ENCODE measurements around the gene CAV3.

The CAV3 gene

DNA sequence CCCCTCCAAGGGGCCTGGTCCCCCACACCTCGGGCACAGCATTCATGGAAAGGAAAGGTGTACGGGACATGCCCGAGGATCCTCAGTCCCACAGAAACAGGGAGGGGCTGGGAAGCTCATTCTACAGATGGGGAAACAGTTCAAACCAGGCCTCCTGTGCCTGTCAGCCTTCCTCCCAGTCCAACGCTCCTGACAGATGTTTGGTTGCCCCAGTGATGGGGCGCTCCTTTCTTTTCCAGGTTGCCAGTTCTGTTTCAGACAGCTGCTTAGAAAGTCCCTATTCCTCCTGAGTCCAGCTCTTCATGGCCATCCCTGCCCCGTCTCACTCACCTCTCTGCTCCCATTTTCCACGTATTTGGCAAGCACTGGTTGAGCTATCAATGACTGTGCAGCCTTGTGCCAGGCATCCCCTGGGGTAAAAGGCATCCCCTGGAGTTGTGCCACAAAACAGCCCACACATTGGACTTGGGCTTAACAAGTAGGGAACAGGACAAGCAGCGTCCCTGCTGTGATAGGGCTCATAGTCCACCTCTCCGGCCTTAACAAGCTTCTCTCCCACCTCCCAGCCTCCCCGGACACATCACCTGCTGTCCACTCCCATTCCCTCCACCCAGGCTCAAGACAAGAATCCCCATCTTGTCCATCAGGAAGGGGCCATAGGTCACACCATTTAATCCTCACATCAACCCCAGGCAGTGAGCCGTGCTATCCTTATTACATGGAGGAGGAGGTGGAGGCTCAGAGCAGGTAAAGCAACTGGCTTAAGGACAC, 29.2 kb downstream of the CAV3 start:
- no peak for DNase-seq

GRCh38 chr3:8764528-8764927, 30.9 kb downstream of the CAV3 start:
- DNase-seq = no peak

DNA sequence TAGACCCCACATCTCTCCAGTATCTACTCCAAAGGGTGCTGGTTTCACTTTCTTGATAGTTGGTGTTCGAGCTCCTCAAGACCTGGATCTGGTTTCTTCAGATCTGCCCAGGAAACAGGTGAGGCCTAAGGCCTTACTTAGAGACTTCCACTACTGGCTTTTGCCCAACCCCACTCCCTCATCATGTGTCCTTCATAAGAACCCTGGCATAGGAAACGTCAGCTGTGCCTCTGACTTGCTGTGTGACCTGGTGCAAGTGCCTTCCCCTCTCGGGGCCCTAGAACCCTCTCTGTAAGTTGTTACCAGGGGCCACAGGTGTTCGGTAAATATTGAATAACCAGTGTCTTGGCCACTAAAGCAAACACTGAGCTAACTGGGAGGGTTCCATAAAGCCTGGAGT, 31.9 kb downstream of the CAV3 start:
- DNase-seq = no peak

DNA sequence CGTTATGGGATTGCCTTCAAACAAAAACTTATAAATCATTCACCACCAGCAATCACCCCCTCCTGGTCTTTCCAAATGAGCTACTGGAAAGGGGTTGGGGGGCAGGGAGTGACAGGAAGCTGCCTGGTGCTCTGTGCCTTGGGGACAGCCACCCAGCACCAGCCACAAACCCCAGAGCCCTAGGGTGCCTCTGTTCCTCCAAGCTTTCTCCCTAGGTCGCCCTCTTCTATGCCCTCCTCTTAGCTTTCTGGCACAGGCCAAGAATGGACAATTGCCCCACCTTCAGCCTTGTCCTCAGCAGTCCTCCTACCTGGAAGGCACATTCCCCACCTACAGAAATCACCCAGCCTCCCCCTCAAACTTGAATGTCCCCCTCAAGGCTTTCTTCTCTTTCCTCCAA, 32.5 kb downstream of the CAV3 start:
- no peak for DNase-seq

DNA sequence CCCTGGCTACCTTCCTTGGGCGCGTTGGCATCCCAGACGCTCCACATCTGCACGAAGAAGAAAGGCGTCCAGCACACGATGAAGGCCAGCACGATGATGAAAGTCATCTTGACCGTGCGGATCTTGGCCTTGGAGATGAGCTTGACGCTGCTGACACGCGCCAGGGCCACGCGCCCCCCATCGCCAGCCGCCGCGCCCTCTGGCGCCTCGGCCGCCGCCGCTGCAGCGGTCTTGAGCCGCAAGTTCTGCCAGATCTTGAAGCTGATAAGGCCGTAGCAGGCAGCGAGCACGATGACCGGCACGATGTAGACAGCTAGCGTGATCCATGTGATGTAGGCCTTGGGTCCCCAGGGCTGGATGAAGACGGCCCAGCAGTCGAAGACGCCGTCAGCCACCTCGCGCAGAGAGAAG, 33.7 kb downstream of the CAV3 start:
- peak; percentile 37 for DNase-seq

GRCh38 chr3:8767667-8768363, 34.2 kb downstream of the CAV3 start:
- DNase-seq = peak; percentile 49

- peak; percentile 10 for DNase-seq
These were observed 34.9 kb downstream of the CAV3 start for GRCh38 chr3:8768364-8769087.

- peak; percentile 76 for DNase-seq
These were observed 35.7 kb downstream of the CAV3 start, which contains the start of gene OXTR for GRCh38 chr3:8769088-8769822. Gene OXTR, minus strand, starts transcription at chr3:8769613. Its CDS starts 1,426 bp downstream, at chr3:8768187.

GRCh38 chr3:8773941-8774542, 40.4 kb downstream of the CAV3 start:
- no peak for DNase-seq

GRCh38 chr3:8775181-8775580, 41.6 kb downstream of the CAV3 start:
- DNase-seq = no peak

DNA sequence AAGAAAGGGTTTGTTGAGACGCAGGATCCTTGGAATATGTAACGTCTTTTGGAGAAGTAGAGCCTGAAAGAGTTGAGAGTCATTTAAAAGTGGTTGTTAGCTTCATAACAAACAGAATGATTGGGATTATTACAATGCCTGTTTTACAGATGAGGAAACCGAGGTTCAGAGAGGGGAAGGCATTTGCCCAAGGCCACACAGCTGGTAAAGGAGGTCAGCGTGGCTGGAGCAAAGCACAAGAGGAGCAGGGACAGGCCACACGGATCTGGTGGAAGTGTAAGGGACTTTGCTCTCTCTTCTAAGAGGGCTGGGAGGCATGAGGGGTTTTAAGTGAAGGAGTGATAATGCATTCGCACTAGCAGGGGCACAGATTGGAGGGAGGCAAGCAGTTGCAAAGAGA, 42.0 kb downstream of the CAV3 start:
- no peak for DNase-seq

- DNase-seq = no peak
These were observed 42.8 kb downstream of the CAV3 start for GRCh38 chr3:8776406-8776805.

DNA sequence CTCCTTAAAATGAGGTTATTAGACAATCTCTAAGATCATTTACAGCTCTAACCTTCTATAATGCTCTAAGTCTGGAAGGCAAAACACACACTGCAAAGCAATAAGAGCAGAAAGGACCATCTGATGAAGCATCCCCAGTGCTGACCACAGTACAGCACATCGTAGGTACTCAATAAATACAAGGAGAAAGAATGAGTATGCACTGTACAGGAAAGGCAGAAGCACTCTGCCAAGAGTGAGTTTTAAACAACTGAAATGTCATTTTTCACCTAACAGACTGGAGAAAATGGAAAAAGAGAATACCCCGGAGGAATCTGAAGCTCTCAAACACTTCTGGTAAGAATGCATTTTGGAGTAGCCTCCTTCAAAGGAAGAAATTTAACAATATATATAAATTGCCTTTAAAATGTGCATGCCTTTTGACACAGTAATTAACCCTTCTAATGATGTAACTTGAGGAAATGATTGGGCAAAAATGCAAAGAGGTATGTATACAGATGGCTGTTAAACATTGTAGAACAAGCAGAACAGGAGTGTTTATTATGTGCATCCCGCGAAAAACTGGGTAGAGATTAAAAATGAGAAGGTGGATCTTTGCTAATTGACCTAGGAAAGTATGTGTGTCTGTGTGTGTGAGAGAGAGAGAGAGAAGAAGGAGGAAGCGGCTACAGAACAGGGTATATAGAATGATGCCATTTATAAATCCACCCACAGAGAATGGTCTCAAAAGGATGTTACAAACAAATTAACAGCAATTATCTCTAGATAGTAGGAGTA, 43.8 kb downstream of the CAV3 start:
- DNase-seq = no peak

DNA sequence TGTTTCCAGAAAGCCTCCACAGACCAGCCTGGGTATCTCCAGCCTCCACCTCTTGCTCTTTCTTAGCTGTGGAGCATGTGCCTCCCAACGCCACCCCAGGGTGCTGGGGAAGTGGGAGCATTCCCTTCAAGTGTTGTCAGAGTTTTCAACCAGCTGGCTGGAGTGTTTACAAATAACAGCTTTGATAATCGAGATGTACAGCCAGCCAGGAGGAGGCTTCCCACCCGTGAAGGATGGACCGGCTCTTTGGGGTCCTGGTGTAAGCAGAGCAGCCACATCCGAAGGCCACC, 44.3 kb downstream of the CAV3 start:
- DNase-seq = no peak

DNA sequence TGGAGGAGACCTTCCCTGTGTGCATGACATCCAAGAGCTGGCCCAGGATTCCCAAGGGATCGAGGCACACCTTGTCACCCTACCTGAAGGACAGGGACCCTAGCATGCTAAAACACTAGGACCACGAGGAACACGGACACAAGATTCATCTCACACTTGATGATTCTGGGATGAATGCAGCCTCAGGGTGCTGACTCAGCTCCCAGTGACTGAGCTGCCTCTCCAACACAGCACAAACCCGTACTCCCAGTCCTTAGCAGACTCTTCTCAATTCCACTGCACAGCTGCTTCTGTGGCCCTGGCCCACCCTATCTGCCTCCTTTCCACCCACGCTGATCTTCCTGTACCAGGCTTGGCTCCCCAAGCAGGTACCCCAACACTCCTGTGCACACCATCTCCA, 44.9 kb downstream of the CAV3 start:
- DNase-seq = no peak

GRCh38 chr3:8780279-8780678, 46.7 kb downstream of the CAV3 start:
- no peak for DNase-seq

DNA sequence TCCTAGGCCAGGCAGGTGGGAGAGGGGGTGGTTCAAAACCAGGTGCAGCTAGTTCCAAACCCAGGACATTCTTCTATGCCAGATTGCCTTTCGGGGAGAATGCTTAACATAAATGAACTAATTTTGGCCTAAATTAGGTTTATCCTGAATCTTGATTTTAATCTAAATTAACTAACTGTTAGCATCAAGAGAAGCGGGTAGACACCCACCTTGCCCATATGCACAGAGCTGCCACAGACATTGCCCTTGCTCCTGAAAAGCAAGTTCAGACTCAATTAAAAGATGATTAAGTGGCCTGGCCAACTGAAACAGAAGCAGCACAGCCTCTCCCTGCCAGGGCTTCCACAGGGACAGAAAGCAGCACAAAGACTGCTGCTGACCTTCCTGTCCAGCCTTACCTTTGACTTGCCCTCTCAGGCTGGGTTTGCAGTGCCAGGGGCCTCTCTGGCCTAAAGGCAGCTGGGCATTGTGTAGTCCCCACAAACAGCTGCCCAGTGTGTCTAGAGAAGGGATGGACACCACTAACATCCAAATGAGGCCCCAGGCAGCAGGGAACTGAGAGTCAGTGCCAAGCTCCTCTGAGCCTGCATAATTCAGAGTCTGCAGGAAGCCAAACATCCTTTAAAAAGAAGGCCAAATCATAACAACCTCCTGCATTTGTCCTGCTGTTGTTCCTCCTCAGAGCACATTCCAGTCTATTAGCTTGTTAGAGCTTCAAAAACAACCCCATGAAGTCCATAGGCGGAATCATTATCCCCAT, 51.3 kb downstream of the CAV3 start:
- DNase-seq = no peak

- no peak for DNase-seq
These were observed 56.9 kb downstream of the CAV3 start for GRCh38 chr3:8790529-8790928.

DNA sequence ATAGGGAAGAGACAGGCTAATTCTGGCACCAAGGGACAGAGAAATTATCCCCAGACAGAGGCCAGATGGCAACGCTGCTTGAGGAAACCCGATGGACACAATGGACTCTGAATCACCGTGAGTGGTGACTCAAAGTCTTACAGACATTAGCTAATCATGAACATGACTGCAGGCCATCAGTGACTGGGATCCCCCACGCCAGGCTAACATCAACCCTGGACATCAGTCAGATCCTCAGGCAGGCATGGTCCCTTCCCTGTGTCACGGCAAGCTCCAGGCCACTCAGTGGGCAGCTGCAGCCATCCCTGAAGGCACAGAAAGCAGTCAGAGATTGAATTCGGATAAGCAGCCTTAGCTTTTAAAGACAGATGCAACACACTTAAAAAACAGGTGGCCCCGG, 59.6 kb downstream of the CAV3 start:
- DNase-seq = no peak

- DNase-seq = no peak
These were observed 60.6 kb downstream of the CAV3 start for GRCh38 chr3:8794247-8794646.
